Measurements from ENCODE around the gene VRTN.
"Not testable (repeated sequence)": the region's sequence is repeated elsewhere in the genome, so short reads cannot be mapped to it uniquely, and the experiment has no call there.

VRTN gene

DNA sequence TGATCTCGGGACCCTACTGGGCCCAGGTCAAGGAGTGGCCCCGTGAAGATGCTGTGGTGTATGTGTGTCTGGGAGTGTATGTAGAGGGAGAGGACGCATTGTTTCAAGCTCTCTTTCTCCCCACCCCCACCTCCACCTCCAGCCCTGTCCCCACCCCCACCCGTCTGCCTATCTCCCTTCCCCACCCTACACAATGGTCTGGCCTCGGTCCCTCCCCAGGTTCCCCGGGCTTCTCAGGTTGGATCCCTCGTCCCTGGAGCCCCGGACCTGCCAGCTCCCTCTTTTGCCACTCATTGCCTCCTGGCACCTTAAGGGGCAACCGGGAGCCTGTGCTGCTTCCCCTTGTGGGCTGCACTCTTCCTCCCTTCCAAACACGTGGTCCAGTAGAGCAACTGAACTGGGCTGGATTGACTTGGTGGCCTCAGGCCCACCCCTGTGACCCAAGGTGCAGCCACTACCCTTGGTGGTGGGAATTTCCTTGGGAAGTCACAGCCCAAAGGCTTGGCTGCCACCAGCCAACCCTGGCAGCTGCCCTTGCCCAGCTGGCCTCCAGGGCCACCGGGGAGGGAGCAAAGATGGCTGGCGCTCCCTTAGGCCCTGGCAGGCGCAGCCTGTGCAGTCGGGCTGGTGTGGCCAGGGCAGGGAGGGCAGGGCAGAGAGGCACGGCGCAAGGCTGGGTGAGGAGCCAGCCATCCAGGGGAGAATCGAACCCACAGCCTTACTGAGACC is 628 bp downstream of the VRTN start:
- in situ Hi-C loops (cut with HindIII; ENCODE audit: low sequenced_read_pairs): no loop called here

DNA sequence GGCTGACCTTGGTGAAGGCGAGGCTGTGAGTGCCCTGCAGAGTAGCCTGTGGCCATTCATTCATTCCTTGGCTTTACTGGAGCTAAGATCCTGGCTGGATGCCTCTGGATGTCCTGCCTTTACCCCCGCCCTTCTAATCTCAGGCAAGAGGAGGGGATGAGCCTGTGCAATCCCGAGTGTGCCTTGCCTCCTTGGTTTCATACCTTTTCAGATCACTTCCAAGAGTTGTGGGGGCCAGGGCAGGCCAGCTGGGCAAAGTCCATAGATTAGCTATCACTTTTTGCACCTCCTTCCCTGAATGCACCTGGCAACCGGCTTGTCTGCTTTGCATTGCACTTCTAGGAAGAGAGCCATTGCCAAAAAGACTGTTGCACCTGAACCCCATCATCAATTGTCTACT is 1.5 kb downstream of the VRTN start:
- in situ Hi-C loops (cut with HindIII; ENCODE audit: low sequenced_read_pairs): loop anchor here (10.0 kb wide), 2 partner anchors 55 to 135 kb away; no protein-coding TSS in a partner anchor

DNA sequence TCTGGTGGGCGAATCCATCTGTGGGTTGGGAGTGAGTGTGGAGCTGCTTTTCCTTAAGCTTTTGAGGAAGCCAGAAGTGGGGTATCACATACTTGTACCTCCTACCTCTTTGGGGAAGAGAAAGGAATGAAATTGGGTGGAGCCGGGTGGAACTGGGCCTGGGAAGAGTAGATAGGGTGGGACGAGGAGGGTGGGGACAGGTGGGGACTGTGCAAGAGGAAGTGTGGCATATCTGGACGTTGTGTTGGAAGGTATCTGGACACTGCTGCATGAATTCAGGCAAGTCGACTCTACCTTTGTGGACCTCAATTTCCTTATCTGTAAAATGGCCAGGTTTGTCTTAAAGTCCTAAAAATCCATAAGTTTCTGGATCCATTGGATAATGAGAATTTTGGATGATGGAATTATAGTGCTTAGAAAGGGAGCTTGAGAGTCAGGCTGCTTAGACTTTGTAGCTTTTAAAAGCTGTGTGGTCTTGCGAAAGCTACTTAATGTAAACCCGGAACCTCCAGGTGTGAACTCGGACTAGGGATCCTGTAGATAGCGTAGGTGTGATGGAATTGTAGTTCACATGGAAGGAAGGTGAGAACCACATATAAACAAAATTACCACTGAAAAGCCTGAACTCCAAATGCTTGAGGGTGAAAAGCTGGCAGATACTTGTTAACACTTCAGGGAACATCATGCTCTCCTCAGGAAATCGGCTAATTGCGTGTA is 2.1 kb downstream of the VRTN start:
- in situ Hi-C loops (cut with HindIII; ENCODE audit: low sequenced_read_pairs): loop anchor here (10.0 kb wide), 2 partner anchors 56 to 134 kb away; no protein-coding TSS in a partner anchor

DNA sequence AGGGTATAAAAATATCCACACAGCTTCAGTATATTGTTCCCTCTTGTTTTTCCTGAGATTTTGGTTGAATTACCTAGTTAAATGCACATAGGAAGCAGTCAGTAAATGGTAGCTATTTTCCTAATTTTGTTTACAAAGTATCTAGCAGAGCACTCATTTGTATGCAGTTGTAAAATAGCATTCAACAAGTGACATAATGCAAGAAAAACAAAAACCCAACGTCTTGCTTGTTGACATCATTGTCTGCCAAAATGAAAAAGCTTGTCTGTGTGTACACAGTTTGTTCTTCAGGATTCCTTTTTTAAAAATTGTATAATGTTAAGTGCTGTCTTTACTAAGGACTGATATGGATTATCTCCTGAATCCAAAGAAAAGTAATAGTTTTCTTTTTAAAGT is 2.7 kb downstream of the VRTN start:
- in situ Hi-C loops (cut with HindIII; ENCODE audit: low sequenced_read_pairs): loop anchor here (10.0 kb wide), 2 partner anchors 56 to 134 kb away; no protein-coding TSS in a partner anchor

DNA sequence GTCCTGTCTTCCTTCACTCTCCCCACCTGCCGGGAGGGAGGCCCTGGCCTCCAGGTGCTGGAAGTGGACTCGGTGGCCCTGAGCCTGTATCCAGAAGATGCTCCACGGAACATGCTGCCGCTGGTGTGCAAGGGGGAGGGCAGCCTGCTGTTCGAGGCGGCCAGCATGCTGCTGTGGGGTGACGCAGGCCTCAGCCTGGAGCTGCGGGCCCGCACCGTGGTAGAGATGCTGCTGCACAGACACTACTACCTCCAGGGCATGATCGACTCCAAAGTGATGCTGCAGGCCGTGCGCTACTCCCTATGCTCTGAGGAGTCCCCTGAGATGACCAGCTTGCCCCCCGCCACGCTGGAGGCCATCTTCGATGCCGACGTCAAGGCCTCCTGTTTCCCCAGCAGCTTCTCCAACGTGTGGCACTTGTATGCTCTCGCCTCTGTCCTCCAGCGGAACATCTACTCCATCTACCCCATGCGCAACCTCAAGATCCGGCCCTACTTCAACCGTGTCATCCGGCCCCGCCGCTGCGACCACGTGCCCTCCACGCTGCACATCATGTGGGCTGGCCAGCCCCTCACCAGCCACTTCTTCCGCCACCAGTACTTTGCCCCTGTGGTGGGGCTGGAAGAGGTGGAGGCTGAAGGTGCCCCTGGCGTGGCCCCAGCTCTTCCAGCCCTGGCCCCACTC is 8.8 kb downstream of the VRTN start:
- in situ Hi-C loops (cut with HindIII; ENCODE audit: low sequenced_read_pairs): loop anchor here (10.0 kb wide), 2 partner anchors 62 to 128 kb away; no protein-coding TSS in a partner anchor

DNA sequence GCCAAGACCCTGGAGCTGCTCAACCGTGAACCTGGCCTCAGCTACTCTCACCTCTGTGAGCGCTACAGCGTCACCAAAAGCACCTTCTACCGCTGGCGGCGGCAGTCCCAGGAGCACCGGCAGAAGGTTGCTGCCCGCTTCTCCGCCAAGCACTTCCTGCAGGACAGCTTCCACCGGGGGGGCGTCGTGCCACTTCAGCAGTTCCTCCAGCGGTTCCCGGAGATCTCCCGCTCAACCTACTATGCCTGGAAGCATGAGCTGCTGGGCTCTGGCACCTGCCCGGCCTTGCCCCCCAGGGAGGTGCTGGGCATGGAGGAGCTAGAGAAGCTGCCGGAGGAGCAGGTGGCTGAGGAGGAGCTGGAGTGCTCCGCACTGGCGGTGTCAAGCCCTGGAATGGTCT is 9.3 kb downstream of the VRTN start:
- in situ Hi-C loops (cut with HindIII; ENCODE audit: low sequenced_read_pairs): loop anchor here (10.0 kb wide), 2 partner anchors 63 to 127 kb away; no protein-coding TSS in a partner anchor

DNA sequence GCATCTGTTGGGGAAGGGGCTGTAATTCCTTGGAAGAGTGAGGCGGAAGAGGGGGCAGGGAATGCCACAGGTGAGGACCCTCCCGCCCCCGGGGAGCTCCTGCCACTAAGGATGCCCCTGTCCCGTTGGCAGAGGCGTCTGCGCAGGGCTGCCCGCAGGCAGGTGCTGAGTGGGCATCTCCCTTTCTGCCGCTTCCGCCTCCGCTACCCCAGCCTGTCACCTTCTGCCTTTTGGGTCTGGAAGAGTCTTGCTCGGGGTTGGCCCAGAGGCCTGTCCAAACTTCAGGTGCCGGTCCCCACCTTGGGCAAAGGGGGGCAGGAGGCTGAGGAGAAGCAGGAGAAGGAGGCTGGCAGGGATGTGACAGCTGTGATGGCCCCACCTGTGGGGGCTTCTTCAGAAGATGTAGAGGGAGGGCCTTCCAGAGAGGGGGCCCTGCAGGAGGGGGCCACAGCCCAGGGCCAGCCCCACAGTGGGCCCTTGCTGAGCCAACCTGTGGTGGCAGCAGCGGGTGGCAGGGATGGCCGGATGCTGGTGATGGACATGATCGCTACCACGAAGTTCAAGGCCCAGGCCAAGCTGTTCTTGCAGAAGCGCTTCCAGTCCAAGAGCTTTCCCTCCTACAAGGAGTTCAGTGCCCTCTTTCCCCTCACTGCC is 10.0 kb downstream of the VRTN start:
- in situ Hi-C loops (cut with HindIII; ENCODE audit: low sequenced_read_pairs): loop anchor here (10.0 kb wide), 2 partner anchors 64 to 126 kb away; no protein-coding TSS in a partner anchor

DNA sequence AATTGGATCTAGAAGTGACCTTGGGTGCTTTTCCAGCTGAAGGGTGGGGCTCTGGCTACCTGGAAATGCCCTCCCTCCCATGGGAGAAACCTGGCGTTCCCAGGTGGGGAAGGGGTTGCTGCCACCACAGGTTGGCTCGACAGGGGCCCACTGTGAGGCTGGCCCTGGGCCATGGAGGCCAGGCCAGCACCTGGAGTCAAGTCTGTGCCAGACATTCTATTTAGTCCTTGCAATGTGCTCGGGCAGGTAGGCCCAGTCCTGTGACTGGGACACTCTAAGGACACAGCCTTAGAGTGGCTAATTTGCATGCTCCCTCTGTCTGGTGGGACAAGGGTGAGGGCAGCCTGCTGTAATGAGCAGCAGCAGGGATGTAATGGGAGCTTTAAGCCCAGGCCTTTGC is 11.9 kb downstream of the VRTN start:
- in situ Hi-C loops (cut with HindIII; ENCODE audit: low sequenced_read_pairs): no loop called here

DNA sequence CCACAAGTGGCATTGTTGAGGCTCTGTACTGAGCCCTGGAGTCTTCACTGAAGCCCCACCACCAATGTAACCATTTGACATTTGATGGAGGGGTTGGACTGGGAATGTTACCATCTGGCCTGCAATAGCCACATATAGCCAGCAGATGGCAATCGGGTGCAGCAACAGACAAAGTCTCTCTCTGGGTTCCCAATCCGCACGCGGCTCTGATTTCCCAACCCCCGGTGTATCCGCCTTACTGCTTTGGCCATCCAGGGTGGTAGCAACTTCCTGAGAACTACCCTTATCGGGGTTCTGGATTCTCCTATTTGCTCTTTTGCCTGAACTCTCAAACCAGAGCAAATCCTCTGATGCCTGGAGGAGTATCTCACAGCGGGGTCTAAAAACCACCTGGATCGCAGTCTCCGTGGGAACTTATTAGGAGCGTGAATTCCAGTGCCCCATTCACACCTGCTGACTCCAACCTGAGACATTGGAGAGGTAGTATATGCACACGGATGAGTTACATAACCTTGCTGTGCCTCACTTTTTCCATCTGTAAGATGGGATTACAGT is 14.2 kb downstream of the VRTN start:
- in situ Hi-C loops (cut with HindIII; ENCODE audit: low sequenced_read_pairs): no loop called here

DNA sequence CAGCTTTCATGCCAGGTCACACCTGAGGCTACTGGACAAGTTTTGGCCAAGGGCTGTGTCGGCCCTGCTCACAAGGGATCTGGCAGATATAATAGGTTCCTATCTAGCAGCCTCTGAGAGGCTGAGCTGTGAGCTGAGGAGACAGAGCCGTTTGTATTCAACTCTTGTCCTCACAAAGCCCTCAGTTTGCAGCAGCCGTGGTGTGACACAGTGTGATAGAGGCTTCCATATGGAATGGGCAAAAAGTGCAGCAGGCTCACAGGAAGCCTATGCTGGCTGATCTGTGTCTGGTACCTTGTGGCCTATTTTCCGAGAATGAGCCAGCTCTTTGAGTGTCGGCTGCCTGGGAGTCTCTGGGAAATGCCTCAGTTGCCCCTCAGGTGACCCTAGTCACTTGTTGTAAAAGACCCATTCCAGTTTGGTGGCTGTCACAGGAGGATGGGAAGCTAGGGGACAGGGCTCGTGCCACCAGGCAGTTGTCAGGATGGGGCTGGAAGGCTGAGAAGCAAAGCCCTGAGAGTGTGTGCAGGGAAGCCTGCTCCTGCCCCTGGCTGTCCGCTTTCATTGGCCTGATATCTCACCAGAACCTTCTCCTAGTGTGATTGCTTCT is 16.1 kb downstream of the VRTN start:
- in situ Hi-C loops (cut with HindIII; ENCODE audit: low sequenced_read_pairs): no loop called here

DNA sequence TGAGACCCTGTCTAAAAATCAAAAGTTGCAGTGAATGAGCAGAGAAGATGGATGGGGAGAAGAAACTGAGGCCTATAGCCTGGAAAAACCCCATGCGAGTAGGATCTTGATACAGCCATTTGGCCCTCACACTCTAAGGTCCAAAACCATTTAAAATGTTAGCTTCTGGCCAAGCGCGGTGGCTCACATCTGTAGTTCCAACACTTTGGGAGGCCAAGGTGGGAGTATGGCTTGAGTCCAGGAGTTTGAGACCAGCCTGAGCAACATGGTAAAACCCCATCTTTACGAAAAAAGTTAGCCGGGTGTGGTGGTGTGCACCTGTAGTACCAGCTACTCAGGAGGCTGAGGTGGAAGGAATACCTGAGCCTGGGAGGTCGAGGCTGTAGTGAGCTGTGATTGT is 19.8 kb downstream of the VRTN start:
- in situ Hi-C loops (cut with HindIII; ENCODE audit: low sequenced_read_pairs): no loop called here

DNA sequence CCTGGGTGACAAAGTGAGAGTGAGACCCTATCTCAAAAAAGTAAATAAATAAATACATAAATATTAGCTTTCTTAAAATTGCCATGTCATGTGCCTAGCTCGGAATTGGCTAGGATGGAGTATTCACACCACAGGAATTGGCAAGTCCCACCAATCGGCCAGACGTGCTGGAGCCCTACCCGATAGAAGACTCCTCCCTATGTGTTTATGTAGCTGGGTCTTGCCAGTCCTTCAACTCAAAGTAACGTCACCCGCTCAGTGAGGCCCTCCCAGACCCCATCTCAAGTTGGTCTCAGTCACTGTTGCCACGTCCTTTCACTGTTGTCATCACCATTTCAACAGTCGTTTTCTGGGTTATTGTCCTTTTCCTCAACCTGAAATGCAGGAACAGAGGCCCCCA is 20.2 kb downstream of the VRTN start:
- in situ Hi-C loops (cut with HindIII; ENCODE audit: low sequenced_read_pairs): no loop called here

DNA sequence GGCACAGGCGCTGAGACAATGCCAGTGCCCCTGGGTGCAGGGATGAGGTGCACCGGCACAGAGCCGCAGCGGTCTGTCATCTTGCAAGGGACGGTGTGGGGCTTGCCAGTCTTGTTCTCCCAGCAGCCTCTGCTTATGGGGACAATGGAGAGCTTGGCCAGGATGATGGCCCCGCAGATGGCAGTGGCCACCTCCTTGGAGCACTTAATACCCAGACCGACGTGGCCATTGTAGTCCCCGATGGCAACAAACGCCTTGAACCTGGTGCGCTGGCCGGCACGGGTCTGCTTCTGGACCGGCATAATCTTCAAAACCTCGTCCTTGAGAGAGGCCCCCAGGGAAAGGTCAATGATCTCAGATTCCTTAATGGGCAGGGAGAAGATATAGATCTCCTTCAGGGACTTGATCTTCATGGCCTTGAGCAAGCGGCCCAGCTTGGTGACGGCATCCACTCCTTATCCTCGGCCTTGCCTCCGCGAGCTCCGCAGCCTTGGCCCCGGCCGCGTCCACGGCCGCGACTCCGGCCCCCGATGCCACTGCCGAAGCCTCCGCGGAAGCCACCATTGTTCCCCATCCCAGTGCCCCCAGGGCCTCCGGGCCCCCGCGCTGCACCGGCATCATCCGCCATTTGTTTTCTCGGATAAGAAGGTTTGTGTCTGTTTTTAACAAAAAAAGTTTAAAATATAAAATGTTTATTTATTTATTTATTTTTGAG is 29.9 kb downstream of the VRTN start:
- in situ Hi-C loops (cut with HindIII; ENCODE audit: low sequenced_read_pairs): no loop called here

DNA sequence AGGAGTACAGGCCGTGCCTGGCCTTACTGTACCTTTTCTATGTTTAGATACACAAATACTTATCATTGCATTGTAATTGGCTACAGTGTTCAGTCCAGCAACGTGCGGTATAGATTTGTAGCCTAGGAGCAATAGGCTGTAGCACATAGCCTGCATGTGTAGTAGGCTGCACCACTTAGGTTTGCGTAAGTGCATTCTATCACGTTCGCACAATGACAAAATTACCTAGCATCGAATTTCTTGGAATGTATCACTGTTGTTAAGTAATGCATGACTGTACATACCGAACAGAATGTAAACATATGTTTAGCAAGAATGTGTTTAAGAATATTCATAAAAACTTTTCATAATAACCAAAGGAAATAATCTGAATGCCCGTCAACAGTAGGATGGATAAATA is 31.9 kb downstream of the VRTN start:
- in situ Hi-C loops (cut with HindIII; ENCODE audit: low sequenced_read_pairs): no loop called here

DNA sequence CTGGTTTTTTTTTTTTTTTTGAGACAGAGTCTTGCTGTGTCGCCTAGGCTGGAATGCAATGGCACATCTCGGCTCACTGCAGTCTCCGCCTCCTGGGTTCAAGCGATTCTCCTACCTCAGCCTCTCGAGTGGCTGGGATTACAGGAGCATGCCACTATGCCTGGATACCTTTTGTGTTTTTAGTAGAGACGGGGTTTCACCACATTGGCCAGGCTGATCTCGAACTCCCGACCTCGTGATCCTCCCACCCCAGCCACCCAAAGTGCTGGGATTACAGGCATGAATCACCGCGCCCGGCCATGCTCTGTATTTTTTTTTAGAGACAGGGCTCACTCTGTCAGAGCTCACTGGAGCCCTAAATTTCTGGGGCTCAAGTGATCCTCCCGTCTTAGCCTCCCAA is 32.6 kb downstream of the VRTN start:
- in situ Hi-C loops (cut with HindIII; ENCODE audit: low sequenced_read_pairs): no loop called here

DNA sequence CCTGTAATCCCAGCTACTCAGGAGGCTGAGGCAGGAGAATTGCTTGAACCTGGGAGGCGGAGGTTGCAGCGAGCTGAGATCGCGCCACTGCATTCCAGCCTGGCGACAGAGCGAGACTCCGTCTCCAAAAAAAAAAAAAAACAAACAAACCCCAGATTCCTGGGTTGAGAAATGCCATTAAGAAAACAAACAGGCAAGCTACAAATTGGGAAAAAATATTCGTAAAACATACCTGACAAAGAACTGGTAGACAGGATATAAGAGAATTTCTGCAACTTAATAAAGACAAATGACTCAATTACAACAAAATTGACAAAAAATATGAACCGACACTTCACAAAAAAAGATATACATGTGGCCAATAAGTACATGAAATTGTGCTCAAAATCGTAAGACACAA is 33.3 kb downstream of the VRTN start:
- in situ Hi-C loops (cut with HindIII; ENCODE audit: low sequenced_read_pairs): not testable (repeated sequence)

DNA sequence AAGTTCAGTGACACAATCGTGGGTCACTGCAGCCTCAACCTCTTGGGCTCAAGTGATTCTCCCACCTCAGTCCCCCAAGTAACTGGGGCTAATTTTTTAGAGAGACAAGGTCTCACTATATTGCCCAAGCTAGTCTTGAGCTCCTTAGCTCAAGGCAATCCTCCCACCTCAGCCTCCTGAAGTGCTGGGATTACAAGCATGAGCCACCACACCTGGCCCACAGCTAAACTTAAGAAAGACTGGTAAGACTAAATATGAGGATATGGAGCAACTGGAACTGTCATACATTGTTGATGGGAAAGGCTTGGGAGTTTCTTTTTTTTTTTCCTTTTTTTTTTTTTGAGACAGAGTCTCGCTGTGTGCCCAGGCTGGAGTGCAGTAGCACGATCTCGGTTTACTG is 34.0 kb downstream of the VRTN start:
- in situ Hi-C loops (cut with HindIII; ENCODE audit: low sequenced_read_pairs): no loop called here

DNA sequence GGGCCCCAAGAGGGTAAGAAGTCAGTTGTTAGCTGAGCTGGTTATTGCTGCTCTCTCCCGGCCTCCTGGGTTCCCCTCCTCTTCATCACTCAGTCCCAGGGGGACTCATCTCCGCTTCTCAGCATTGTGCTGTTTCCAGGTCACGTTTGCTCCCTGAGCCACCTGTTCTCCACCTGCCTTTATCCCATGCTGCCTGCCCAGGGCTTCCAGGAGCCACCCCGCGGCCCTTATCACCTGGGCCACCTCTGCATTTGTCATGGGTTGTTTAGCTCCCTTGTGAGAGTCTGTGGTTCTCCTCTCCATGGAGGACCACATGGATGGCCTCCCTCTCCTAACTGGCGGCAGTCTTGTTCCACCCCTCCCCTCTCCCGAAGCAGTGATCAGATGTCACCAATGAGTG is 41.7 kb downstream of the VRTN start:
- in situ Hi-C loops (cut with HindIII; ENCODE audit: low sequenced_read_pairs): no loop called here

DNA sequence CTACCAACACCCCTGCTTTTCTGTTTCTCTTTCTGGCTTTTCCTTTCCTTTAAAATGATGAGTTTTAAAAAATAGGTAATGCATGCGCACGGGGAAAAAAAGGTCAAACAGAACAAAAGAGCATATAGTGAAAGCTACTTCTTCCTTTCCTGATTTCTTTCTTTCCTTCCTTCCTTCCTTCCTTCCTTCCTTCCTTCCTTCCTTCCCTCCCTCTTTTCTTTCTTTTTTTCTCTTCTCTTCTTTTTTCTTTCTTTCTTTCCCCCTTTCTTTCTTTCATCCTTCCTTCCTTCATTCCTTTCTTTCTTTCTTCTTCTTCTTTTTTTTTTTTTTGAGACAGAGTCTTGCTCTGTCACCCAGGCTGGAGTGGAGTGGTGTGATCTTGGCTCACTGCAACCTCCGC is 42.2 kb downstream of the VRTN start:
- in situ Hi-C loops (cut with HindIII; ENCODE audit: low sequenced_read_pairs): not testable (repeated sequence)

DNA sequence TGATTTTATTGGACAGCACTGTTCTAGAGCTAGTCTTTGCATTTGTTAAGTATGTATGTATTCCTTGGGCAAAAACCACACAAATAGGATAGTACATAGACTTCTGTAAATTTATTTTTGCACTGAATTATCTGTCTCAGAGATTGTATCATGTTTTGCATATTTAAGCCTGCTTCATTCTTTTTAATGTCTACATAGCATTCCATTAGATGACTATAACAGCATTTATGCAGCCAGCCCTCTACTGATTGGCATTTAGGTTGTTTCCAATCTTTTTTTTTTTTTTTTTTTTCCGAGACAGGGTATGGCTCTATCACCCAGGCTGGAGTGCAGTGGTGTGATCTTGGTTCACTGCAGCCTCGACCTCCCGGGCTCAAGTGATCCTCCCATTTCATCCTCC is 43.2 kb downstream of the VRTN start:
- in situ Hi-C loops (cut with HindIII; ENCODE audit: low sequenced_read_pairs): no loop called here

Measured in DLD1 (cell line).